ENCODE data around the gene CALCOCO1.

The CALCOCO1 gene

DNA sequence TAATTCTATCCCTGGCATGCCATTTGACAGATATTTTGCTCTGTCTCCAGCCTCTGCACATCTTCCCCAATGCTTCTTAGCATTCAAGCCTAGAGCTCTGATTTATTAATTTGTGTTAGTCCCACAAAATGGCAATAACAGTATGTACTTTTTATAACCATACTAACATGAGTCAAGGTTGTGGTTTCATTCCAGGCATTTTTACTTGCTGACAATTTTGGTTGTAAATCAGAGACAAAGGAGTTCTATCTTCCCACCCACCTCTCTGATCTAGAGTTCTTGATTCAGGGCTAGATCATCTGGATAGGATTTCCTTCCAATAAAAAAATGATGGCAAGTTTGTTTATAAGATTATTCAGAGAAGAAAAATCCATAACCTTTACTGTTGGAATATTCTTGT is 43.0 kb upstream of the CALCOCO1 start:
- DNase-seq, result no peak
- TF ChIP-seq EZH2phosphoT487 (IDR thresholded peaks at IDR 0.05; ENCODE audit: low read length) (no peak), EZH2 (optimal IDR thresholded peaks at IDR 0.05; ENCODE audit: low read depth, low read length) (no peak)
- TF ChIP-seq, protein P1, sequence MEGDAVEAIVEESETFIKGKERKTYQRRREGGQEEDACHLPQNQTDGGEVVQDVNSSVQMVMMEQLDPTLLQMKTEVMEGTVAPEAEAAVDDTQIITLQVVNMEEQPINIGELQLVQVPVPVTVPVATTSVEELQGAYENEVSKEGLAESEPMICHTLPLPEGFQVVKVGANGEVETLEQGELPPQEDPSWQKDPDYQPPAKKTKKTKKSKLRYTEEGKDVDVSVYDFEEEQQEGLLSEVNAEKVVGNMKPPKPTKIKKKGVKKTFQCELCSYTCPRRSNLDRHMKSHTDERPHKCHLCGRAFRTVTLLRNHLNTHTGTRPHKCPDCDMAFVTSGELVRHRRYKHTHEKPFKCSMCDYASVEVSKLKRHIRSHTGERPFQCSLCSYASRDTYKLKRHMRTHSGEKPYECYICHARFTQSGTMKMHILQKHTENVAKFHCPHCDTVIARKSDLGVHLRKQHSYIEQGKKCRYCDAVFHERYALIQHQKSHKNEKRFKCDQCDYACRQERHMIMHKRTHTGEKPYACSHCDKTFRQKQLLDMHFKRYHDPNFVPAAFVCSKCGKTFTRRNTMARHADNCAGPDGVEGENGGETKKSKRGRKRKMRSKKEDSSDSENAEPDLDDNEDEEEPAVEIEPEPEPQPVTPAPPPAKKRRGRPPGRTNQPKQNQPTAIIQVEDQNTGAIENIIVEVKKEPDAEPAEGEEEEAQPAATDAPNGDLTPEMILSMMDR (IDR thresholded peaks at IDR 0.05; ENCODE audit: low read length), result no peak
- Histone ChIP-seq H4K20me1 (ENCODE audit: insufficient read depth, low read length) (no peaks in the 10 kb centered on the region), H3K4me1 (ENCODE audit: low read length) (no peaks in the 10 kb centered on the region), H2AFZ (ENCODE audit: low read length) (no peak overlapping the region), H3K4me3 (ENCODE audit: low read length) (no peak overlapping the region), H3K27ac (ENCODE audit: low read length) (no peak overlapping the region), H3F3A (ENCODE audit: insufficient read depth, low read length) (no peaks in the 10 kb centered on the region), H3K9ac (ENCODE audit: low read length) (no peak overlapping the region), H3K9me3 (replicated peaks; ENCODE audit: insufficient read depth, low read length) (no peaks in the 10 kb centered on the region), H3K4me2 (ENCODE audit: low read depth, low read length) (no peak overlapping the region), H3K9me2 (replicated peaks; ENCODE audit: insufficient read depth, low read length) (no peaks in the 10 kb centered on the region), H3K36me3 (replicated peaks; ENCODE audit: insufficient read depth, low read length) (no peaks in the 10 kb centered on the region), H3K27me3 (replicated peaks; ENCODE audit: insufficient read depth, low read length) (peaks cover 20% of the 10 kb centered on the region), H3K79me2 (ENCODE audit: low read length) (no peaks in the 10 kb centered on the region)

DNA sequence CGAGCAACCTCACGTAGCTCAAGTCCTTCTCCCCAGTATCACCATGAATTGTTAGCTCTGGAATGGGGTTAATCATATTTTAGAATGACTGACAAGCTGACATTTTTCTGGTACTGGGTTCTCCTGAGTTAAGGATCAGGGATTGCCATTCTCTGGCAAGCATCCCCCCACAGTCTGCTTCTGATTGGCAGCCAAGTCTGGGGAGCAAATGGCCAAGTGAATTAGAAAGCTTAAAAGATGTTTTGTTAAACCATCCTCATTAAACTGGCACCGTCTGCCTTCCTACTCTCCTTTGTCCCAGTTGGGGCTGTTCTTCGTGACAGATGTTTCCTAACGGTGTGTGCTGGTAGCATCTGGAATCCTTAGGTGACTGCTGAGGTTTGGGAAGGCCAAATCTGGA is 41.7 kb upstream of the CALCOCO1 start:
- H3K4me1 ChIP-seq (ENCODE audit: low read length), result no peaks in the 10 kb centered on the region
- no peak overlapping the region for H2AFZ ChIP-seq (ENCODE audit: low read length)
- H3K4me2 ChIP-seq (ENCODE audit: low read depth, low read length), result no peak overlapping the region
- H3K4me3 ChIP-seq (ENCODE audit: low read length), result no peak overlapping the region
- H3K27me3 ChIP-seq (replicated peaks; ENCODE audit: insufficient read depth, low read length), result peaks cover 28% of the 10 kb centered on the region
- no peaks in the 10 kb centered on the region for H4K20me1 ChIP-seq (ENCODE audit: insufficient read depth, low read length)
- TF ChIP-seq EZH2 (optimal IDR thresholded peaks at IDR 0.05; ENCODE audit: low read depth, low read length) (no peak), EZH2phosphoT487 (IDR thresholded peaks at IDR 0.05; ENCODE audit: low read length) (no peak)
- TF ChIP-seq, protein P1 (IDR thresholded peaks at IDR 0.05; ENCODE audit: low read length), result no peak
- H3K36me3 ChIP-seq (replicated peaks; ENCODE audit: insufficient read depth, low read length), result no peaks in the 10 kb centered on the region
- no peaks in the 10 kb centered on the region for H3K9me2 ChIP-seq (replicated peaks; ENCODE audit: insufficient read depth, low read length)
- H3F3A ChIP-seq (ENCODE audit: insufficient read depth, low read length), result no peaks in the 10 kb centered on the region
- no peak for DNase-seq
- H3K9ac ChIP-seq (ENCODE audit: low read length), result no peak overlapping the region
- H3K9me3 ChIP-seq (replicated peaks; ENCODE audit: insufficient read depth, low read length), result no peaks in the 10 kb centered on the region
- H3K79me2 ChIP-seq (ENCODE audit: low read length), result no peaks in the 10 kb centered on the region
- H3K27ac ChIP-seq (ENCODE audit: low read length), result no peak overlapping the region

DNA sequence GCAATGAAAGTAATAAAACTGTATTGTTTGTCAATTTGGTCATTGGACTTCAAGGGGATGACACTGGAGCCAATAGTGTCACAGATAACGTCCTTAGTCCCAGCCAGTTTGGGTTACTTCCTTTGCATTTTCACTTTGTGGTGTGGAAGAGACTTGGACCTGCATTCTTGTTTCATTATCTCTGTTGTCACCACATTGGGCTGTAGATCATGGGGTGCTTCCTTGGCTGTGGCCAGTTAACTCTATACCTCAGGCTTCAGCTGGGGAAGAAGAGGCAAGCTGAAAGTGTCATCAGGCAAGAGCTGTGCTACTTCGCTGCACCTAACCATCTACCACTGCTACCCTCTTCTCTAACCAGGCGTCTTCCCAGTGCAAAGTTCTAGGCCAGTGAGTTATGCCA is 39.6 kb upstream of the CALCOCO1 start:
- no peak overlapping the region for H3K4me3 ChIP-seq (ENCODE audit: low read length)
- no peak overlapping the region for H2AFZ ChIP-seq (ENCODE audit: low read length)
- no peaks in the 10 kb centered on the region for H3K9me3 ChIP-seq (replicated peaks; ENCODE audit: insufficient read depth, low read length)
- peaks cover 41% of the 10 kb centered on the region for H3K27me3 ChIP-seq (replicated peaks; ENCODE audit: insufficient read depth, low read length)
- H3K9ac ChIP-seq (ENCODE audit: low read length), result no peak overlapping the region
- H3K36me3 ChIP-seq (replicated peaks; ENCODE audit: insufficient read depth, low read length), result no peaks in the 10 kb centered on the region
- TF ChIP-seq EZH2phosphoT487 (IDR thresholded peaks at IDR 0.05; ENCODE audit: low read length), result no peak
- TF ChIP-seq EZH2 (optimal IDR thresholded peaks at IDR 0.05; ENCODE audit: low read depth, low read length), result no peak
- TF ChIP-seq, protein P1 (IDR thresholded peaks at IDR 0.05; ENCODE audit: low read length), result no peak
- no peak overlapping the region for H3K4me2 ChIP-seq (ENCODE audit: low read depth, low read length)
- DNase-seq, result no peak
- H3K79me2 ChIP-seq (ENCODE audit: low read length), result no peaks in the 10 kb centered on the region
- H3K27ac ChIP-seq (ENCODE audit: low read length), result no peak overlapping the region
- H3K9me2 ChIP-seq (replicated peaks; ENCODE audit: insufficient read depth, low read length), result no peaks in the 10 kb centered on the region
- no peaks in the 10 kb centered on the region for H3K4me1 ChIP-seq (ENCODE audit: low read length)
- no peaks in the 10 kb centered on the region for H3F3A ChIP-seq (ENCODE audit: insufficient read depth, low read length)
- no peaks in the 10 kb centered on the region for H4K20me1 ChIP-seq (ENCODE audit: insufficient read depth, low read length)

Measured in MM.1S (cell line).